Liver (tissue), 3 donors: ENCODE measurements around the gene C3.

Experiments used
- ATF3 ChIP-seq: IDR thresholded peaks from 2 replicates; pipeline ENCODE4 v1.6.1; 2016; ENCODE audit warnings: antibody characterized with exemption
- CTCF ChIP-seq: fragments of 150-350 bp; IDR thresholded peaks from 2 replicates; pipeline ENCODE4 v1.5.1; 2017; ENCODE audit warnings: improper control_type of control experiment, low read depth, low read length; ENCODE audit not compliant: missing input control
- donor health status: healthy.
- donor health status: healthy.

GRCh38 chr19:6744381-6745301 is 24.2 kb upstream of the C3 start:
- TF ChIP-seq ATF3 (no peak), CTCF (no peak)
